Measurements from ENCODE around the gene ZNF277.
A peak's percentile ranks its signal among the peaks of the same experiment; 100 is the strongest.

ZNF277 gene

GRCh38 chr7:112267944-112268691 lies 61.6 kb downstream of the ZNF277 start:
- DNase-seq: no peak
- intact Hi-C loops (cut with DNase I): no loop called here

GRCh38 chr7:112271162-112271561 lies 64.7 kb downstream of the ZNF277 start:
- no peak for DNase-seq
- intact Hi-C loops (cut with DNase I): no loop called here

GRCh38 chr7:112272921-112273561 lies 66.5 kb downstream of the ZNF277 start:
- no peak for DNase-seq
- intact Hi-C loops (cut with DNase I): no loop called here

GRCh38 chr7:112279042-112279441 lies 72.5 kb downstream of the ZNF277 start:
- intact Hi-C loops (cut with DNase I): no loop called here
- no peak for DNase-seq

DNA sequence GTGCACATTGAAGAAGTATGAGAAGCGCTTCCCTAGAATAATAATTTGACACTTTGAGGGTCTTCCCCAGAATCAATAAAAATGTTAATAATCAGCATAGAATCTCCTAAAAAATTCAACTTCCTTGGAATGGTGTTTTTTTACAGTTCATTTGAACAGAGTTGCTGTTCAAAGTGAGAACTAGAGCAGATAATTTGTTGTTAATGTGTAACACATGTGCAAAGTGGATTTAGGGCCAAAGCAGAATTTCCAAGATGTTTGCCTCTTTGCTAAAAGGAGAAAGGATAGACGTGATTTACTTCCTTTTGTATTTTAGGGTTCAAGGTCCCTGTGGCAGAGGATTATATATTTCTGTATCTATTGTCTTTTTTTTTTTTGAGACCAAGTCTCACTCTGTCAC lies 73.8 kb downstream of the ZNF277 start:
- no peak for DNase-seq
- intact Hi-C loops (cut with DNase I): no loop called here

DNA sequence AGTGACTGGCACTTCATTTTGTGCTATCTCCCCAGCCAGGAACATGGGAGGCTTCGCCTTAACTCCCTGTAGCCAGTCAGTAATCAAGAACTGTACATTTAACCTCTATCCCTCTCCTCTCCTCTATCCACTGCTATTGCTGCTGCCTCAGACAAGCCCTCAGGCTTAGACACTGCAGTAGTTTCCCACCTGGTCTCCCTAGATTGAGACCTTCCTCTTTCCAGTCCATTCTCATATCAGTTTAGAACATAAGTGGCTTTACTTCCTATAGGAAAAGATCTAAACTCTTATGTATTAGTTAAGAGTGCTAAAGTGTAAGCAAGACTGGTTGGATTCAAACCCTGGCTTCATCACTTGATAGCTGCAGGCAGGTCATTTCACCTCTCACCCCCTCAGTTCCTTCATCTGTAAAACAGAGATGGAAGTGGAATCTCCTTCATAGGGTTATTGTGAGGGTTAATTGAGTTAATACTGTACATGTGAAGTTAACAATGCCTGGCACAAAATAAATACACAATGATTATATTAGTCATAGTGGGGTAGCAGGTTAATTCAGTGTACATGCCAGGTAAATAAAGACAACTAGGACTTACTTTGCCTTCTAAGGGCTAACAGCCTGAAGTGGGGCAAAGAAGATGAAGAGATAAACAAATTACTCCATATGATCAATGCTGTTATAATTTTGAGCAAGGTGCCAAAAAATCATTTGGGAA lies 76.1 kb downstream of the ZNF277 start:
- intact Hi-C loops (cut with DNase I): no loop called here
- DNase-seq: no peak

DNA sequence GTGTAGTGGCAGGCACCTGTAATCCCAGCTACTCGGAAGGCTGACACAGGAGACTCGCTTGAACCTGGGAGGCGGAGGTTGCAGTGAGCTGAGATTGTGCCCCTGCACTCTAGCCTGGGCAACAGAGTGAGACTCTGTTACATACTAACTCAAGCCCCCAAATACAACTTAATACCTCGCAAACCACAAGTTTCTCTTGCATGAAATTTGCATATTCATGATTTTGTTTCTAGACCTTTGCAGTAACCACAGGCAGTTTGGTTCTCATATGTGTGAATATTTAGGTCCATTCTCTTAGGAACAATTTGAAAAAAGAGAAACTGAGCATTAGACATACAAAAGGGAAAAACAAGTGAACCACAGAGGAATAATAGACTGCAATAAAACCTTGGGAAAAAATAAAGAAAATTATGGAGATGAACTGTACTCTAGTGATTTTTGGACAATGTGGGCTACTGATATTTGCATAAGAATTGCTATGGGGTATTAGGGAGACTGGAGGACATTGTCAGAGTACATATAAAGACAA lies 77.0 kb downstream of the ZNF277 start:
- DNase-seq: no peak
- intact Hi-C loops (cut with DNase I): no loop called here

GRCh38 chr7:112286250-112287086 lies 80.0 kb downstream of the ZNF277 start:
- peak in 1 of 42 donors; percentile 18 for DNase-seq

DNA sequence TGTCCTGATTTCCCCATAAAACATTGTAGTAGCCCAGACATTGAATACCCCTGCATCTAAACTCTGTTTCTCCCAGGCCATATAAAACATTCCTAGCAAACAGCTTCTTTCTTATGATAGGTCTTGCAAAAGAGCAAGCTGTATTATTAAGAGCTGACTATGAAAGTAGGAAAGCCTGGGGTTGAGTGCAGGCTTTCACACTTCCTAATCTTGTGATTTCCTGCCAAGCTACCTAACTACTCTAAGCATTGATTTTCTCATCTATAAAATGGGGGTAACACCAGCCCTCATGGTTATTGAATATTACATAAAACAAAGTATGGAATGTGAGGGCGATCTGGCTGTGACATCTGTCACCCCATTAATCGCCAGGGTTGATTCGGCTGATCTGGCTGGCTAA lies 81.8 kb downstream of the ZNF277 start:
- intact Hi-C loops (cut with DNase I): no loop called here
- DNase-seq: no peak

More at GRCh38 chr7:112286250-112287086, 80.0 kb downstream of the ZNF277 start:
- intact Hi-C loops (cut with DNase I): no loop called here

DNA sequence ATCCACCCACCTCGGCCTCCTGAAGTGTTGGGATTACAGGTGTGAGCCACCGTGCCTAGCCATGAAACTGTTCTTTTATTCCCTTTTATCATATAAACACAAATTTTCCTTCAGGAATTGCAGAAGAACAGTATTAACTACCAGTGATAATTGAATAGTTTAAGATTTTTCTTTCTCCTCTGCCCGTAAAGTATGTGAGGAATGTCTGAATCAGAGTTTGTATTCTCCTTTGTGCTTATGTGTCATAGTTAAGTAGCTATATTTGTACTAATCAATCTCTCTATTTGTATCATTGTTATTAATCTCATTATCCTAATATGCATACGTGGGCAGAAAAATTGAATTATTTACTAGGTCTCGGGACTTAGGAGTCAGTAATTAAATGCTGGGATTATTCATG lies 83.6 kb downstream of the ZNF277 start:
- intact Hi-C loops (cut with DNase I): no loop called here
- DNase-seq: no peak

DNA sequence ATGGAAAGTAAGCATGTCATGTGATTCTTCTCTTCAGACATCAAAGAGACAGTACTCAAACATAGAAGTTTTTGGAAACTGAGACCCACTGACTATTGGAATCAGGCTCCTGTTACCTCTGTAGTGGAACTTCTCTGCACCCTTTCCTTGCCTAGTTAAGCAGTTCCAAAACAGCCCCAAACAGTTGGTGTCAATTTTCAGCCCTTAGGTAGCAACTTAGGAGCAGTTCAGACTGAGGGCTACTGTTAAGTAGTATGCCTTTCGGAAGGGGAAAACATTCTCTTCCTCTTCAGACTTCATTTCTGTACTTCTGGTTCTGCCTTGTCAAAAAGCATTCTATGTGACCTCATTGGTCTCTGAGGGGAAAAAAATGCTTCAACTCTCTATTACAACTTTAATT lies 85.7 kb downstream of the ZNF277 start:
- DNase-seq: no peak
- intact Hi-C loops (cut with DNase I): no loop called here

- intact Hi-C loops (cut with DNase I): no loop called here
- no peak for DNase-seq
Measured at GRCh38 chr7:112293416-112293815, 86.9 kb downstream of the ZNF277 start.

DNA sequence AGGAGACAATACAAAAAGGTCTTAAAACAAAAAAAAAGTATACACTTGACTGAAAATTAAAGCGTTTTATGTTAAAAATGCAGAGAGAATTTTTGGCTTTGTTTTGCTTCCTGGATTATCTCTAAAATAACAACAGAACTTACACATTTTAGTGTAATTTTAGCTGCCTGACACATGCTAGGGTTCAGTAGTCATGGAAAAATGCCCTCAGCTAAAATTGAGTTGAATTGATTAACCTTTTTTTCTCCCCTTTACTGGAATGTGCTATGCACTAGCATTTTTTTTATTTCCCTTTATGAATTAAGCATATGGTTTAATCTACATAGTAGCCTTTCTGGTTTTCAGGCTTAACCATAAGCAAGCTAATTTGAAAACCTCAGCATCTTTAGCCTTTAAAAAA lies 89.9 kb downstream of the ZNF277 start:
- no peak for DNase-seq

DNA sequence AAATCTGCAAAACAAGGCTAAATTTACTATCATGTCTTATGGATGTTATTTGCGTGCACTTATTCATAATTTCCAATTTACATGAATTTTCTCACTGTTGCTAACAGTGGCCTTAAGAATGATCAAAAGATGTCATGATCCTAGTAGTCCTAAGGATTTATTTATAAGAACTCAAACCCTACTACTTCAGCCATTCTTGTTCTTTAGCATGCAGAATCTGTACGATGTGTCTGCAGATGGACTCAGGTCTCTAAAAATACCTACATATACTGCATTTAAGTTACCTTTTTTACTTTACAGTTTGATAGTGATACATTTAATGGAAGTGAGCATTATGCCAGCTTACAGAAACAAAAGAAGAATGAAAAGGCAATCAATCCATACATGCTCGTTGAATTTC lies 91.2 kb downstream of the ZNF277 start:
- intact Hi-C loops (cut with DNase I): no loop called here
- DNase-seq: no peak

More for the DNA sequence above, 89.9 kb downstream of the ZNF277 start:
- intact Hi-C loops (cut with DNase I): no loop called here

- intact Hi-C loops (cut with DNase I): no loop called here
- no peak for DNase-seq
Measured at GRCh38 chr7:112298543-112299100, 92.1 kb downstream of the ZNF277 start.

DNA sequence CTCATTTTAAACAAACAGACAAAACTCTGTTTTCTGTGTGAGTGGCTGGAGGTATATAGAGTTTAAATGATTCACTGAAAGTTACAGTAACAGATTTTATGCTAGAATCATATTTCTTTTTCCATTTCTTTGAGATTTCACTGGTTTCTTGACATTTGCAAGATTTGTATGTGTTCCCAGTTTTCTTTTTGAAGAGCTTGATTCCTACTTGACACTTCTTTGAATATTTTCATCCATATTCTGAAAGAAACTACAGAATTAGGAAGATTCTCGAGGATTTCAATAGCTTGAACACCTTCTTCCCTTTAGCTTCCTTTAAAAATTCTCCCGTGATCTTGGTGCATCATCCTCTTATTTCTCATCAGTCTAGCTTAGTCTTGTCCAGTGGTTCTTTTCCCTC lies 93.6 kb downstream of the ZNF277 start:
- no peak for DNase-seq
- intact Hi-C loops (cut with DNase I): no loop called here

- intact Hi-C loops (cut with DNase I): no loop called here
Measured at GRCh38 chr7:112300831-112301407, 94.4 kb downstream of the ZNF277 start.

GRCh38 chr7:112302566-112302965 lies 96.1 kb downstream of the ZNF277 start:
- intact Hi-C loops (cut with DNase I): no loop called here

More at GRCh38 chr7:112300831-112301407, 94.4 kb downstream of the ZNF277 start:
- no peak for DNase-seq

More at GRCh38 chr7:112302566-112302965, 96.1 kb downstream of the ZNF277 start:
- no peak for DNase-seq
